ENCODE results near the gene SLC5A1. TPM values are rescaled to one million over a fixed set of nuclear protein-coding genes. Genes with fewer than 3 reads are reported as not detected.

Gene SLC5A1
- total and polyA plus RNA-seq, 2 of the 13 experiments (the other 11 are each of a cell fraction or from before 2014, with no cell fraction given) = not detected

DNA sequence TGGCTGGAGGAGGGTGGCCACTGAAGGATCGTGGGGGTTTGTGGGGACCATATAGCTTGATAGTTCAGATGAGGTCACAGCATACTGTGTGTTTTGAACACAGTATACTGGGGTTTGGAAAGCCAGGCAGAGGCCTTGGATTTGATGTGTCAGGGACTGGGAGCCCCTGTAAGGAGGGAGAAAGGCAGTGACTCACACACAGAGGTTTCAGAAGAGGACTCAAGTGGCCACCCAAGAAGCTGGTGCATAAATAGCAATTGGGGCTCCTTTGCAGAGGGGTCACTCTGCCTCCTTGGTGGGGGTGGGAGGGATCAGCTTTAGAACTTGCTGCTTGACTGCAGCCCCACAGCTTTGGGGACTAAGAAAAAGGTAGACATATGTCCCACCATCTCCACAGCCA is 39.3 kb downstream of the SLC5A1 start:
- H2AFZ ChIP-seq (ENCODE audit: low read length) = no peak overlapping the region
- H3K27me3 ChIP-seq (ENCODE audit: control insufficient read depth in 1 of 2, insufficient read depth in 2 of 2, low read length in 2 of 2) = no peaks in the 10 kb centered on the region; a peak in 2 of 5 replicates
- H3K4me1 ChIP-seq (ENCODE audit: insufficient read depth, low read length) = no peaks in the 10 kb centered on the region
- no peaks in the 10 kb centered on the region for H4K20me1 ChIP-seq (ENCODE audit: insufficient read depth, low read length)
- in situ Hi-C loops (cut with HindIII; ENCODE audit: extremely low pct_ligation_motif_present, low pct_unique_long_range_greater_than_20kb) = loop anchor here (5.0 to 25.0 kb wide), 2 partner anchors 105 to 420 kb away; partner anchors contain the start of gene PISD
- H3K36me3 ChIP-seq (replicated peaks in 1 of 2; ENCODE audit: control insufficient read depth in 1 of 2, insufficient read depth in 2 of 2, low read length in 2 of 2) = no peaks in the 10 kb centered on the region
- H3K27ac ChIP-seq (ENCODE audit: extremely low read length, insufficient read depth, low read length) = no peak overlapping the region
- DNase-seq (ENCODE audit: low spot score) (no peak), FAIRE-seq (no peak), ATAC-seq (no peak)
- WGBS (ENCODE audit: low lambda C conversion rate) = 0% methylated on average over 1 of the region's 1 CpG
- intact Hi-C loops (cut with micrococcal nuclease; ENCODE audit: unreplicated experiment) = loop anchor here (10.0 kb wide), 1 partner anchor 418 kb away; the partner anchor contains the start of gene PISD
- H3K79me2 ChIP-seq (ENCODE audit: insufficient read depth, low read length) = no peaks in the 10 kb centered on the region
- CTCF ChIA-PET (ENCODE audit: low intra/inter-chr PET ratio, low total read pairs) = interaction anchor here (2.9 kb wide), 1 partner anchor 105 kb away, joined by 30 read pairs; no protein-coding TSS in a partner anchor
- no peaks in the 10 kb centered on the region for H3K9me3 ChIP-seq (ENCODE audit: low read length)
- no peak for TF ChIP-seq FOXJ3 (CRISPR knock-in tag; IDR thresholded peaks at IDR 0.05; ENCODE audit: borderline replicate concordance)
- TF ChIP-seq, protein P1, sequence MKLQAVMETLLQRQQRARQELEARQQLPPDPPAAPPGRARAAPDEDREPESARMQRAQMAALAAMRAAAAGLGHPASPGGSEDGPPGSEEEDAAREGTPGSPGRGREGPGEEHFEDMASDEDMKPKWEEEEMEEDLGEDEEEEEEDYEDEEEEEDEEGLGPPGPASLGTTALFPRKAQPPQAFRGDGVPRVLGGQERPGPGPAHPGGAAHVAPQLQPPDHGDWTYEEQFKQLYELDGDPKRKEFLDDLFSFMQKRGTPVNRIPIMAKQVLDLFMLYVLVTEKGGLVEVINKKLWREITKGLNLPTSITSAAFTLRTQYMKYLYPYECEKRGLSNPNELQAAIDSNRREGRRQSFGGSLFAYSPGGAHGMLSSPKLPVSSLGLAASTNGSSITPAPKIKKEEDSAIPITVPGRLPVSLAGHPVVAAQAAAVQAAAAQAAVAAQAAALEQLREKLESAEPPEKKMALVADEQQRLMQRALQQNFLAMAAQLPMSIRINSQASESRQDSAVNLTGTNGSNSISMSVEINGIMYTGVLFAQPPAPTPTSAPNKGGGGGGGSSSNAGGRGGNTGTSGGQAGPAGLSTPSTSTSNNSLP (IDR thresholded peaks at IDR 0.05; ENCODE audit: low read depth, low read length) = no peak
- TF ChIP-seq, protein P2, sequence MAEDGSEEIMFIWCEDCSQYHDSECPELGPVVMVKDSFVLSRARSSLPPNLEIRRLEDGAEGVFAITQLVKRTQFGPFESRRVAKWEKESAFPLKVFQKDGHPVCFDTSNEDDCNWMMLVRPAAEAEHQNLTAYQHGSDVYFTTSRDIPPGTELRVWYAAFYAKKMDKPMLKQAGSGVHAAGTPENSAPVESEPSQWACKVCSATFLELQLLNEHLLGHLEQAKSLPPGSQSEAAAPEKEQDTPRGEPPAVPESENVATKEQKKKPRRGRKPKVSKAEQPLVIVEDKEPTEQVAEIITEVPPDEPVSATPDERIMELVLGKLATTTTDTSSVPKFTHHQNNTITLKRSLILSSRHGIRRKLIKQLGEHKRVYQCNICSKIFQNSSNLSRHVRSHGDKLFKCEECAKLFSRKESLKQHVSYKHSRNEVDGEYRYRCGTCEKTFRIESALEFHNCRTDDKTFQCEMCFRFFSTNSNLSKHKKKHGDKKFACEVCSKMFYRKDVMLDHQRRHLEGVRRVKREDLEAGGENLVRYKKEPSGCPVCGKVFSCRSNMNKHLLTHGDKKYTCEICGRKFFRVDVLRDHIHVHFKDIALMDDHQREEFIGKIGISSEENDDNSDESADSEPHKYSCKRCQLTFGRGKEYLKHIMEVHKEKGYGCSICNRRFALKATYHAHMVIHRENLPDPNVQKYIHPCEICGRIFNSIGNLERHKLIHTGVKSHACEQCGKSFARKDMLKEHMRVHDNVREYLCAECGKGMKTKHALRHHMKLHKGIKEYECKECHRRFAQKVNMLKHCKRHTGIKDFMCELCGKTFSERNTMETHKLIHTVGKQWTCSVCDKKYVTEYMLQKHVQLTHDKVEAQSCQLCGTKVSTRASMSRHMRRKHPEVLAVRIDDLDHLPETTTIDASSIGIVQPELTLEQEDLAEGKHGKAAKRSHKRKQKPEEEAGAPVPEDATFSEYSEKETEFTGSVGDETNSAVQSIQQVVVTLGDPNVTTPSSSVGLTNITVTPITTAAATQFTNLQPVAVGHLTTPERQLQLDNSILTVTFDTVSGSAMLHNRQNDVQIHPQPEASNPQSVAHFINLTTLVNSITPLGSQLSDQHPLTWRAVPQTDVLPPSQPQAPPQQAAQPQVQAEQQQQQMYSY (CRISPR knock-in tag; IDR thresholded peaks at IDR 0.05) = no peak
- TF ChIP-seq PLRG1 (conservative IDR thresholded peaks at IDR 0.05) = no peak
- TF ChIP-seq RBM22 (optimal IDR thresholded peaks at IDR 0.05; ENCODE audit: low read length) = no peak
- TF ChIP-seq ZNF563 (CRISPR knock-in tag; IDR thresholded peaks at IDR 0.05) = no peak
- TF ChIP-seq ZNF550 (CRISPR knock-in tag; IDR thresholded peaks at IDR 0.05; ENCODE audit: borderline replicate concordance) = no peak
- TF ChIP-seq, protein P3, sequence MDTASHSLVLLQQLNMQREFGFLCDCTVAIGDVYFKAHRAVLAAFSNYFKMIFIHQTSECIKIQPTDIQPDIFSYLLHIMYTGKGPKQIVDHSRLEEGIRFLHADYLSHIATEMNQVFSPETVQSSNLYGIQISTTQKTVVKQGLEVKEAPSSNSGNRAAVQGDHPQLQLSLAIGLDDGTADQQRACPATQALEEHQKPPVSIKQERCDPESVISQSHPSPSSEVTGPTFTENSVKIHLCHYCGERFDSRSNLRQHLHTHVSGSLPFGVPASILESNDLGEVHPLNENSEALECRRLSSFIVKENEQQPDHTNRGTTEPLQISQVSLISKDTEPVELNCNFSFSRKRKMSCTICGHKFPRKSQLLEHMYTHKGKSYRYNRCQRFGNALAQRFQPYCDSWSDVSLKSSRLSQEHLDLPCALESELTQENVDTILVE (CRISPR knock-in tag; IDR thresholded peaks at IDR 0.05) = no peak
- TF ChIP-seq ISX (CRISPR knock-in tag; conservative IDR thresholded peaks at IDR 0.05) = no peak
- TF ChIP-seq ATM (IDR thresholded peaks at IDR 0.05; ENCODE audit: borderline replicate concordance) = no peak
- no peak for TF ChIP-seq ZNF629 (CRISPR knock-in tag; conservative IDR thresholded peaks at IDR 0.05)
- TF ChIP-seq RFXAP (CRISPR knock-in tag; IDR thresholded peaks at IDR 0.05; ENCODE audit: borderline replicate concordance) = no peak
- TF ChIP-seq, protein P4, sequence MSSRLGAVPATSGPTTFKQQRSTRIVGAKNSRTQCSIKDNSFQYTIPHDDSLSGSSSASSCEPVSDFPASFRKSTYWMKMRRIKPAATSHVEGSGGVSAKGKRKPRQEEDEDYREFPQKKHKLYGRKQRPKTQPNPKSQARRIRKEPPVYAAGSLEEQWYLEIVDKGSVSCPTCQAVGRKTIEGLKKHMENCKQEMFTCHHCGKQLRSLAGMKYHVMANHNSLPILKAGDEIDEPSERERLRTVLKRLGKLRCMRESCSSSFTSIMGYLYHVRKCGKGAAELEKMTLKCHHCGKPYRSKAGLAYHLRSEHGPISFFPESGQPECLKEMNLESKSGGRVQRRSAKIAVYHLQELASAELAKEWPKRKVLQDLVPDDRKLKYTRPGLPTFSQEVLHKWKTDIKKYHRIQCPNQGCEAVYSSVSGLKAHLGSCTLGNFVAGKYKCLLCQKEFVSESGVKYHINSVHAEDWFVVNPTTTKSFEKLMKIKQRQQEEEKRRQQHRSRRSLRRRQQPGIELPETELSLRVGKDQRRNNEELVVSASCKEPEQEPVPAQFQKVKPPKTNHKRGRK (CRISPR knock-in tag; IDR thresholded peaks at IDR 0.05) = no peak
- no peak for TF ChIP-seq SIX4 (CRISPR knock-in tag; IDR thresholded peaks at IDR 0.05)
- TF ChIP-seq ZFP36 (IDR thresholded peaks at IDR 0.05; ENCODE audit: borderline replicate concordance, low read depth, low read length, partially characterized antibody) = no peak
- no peak for TF ChIP-seq ARNT (IDR thresholded peaks at IDR 0.05)
- POLR2A ChIA-PET = no interaction called here
- no peak overlapping the region for H3K4me3 ChIP-seq (replicated peaks in 1 of 3; ENCODE audit: insufficient read depth in 1 of 3, low read depth in 2 of 3, low read length in 3 of 3)
- no peak overlapping the region for H3K4me2 ChIP-seq (ENCODE audit: low read depth, low read length)
- BruUV-seq (replicated peaks) = no TSS peak
- H3K9ac ChIP-seq (ENCODE audit: insufficient read depth, low read depth, low read length) = no peak overlapping the region

All from HepG2 (cell line).